GM12878 (cell line): ENCODE measurements around the gene PDCD11. TPM values are rescaled to one million over a fixed set of nuclear protein-coding genes. Genes with fewer than 3 reads are reported as not detected.
A peak's percentile ranks its signal among the peaks of the same experiment; 100 is the strongest.

Experiments used
- ATF2 ChIP-seq: IDR thresholded peaks from 2 replicates; pipeline ENCODE4 v1.6.1; 2012; ENCODE audit warnings: low read length, inconsistent platforms
- ATF7 ChIP-seq: fragments of 450-650 bp; IDR thresholded peaks from 2 replicates; pipeline ENCODE4 v1.6.1; 2016; ENCODE audit warnings: low read depth, mild to moderate bottlenecking
- BHLHE40 ChIP-seq, 2 experiments: fragments of 450-650 bp in 1 of 2; IDR thresholded peaks; 2 replicates each; pipeline ENCODE4 v1.6.1; 2011 to 2017; ENCODE audit warnings: low read depth in 2 of 2, borderline replicate concordance in 1 of 2, improper control_type of control experiment in 1 of 2, low read length in 1 of 2, mild to moderate bottlenecking in 1 of 2
- CHD4 ChIP-seq: fragments of 200-600 bp; sonication (generic); IDR thresholded peaks from 2 replicates; pipeline ENCODE4 v1.6.1; 2016; ENCODE audit warnings: mild to moderate bottlenecking
- CREM ChIP-seq: IDR thresholded peaks from 2 replicates; pipeline ENCODE4 v1.6.1; 2014; ENCODE audit warnings: antibody characterized with exemption, low read depth
- EED ChIP-seq: sonication (generic); IDR thresholded peaks from 2 replicates; pipeline ENCODE4 v1.6.1; 2016; ENCODE audit warnings: antibody characterized with exemption, low read depth
- EP300 ChIP-seq, 2 experiments: fragments of 150-350 bp in 1 of 2; IDR thresholded peaks; 2 replicates each; pipeline ENCODE4 v1.6.1; 2011 to 2012; ENCODE audit warnings: low read depth in 2 of 2, low read length in 2 of 2, borderline replicate concordance in 1 of 2, improper control_type of control experiment in 1 of 2, inconsistent platforms in 1 of 2; ENCODE audit not compliant: control insufficient read depth in 1 of 2
- ETV6 ChIP-seq, 2 experiments: fragments of 450-650 bp in 1 of 2; IDR thresholded peaks in 1 of 2; conservative IDR thresholded peaks in 1 of 2; 2 replicates each; pipeline ENCODE4 v1.6.1; 2014; ENCODE audit warnings: antibody characterized with exemption in 1 of 2, borderline replicate concordance in 1 of 2, low read depth in 1 of 2, mild to moderate bottlenecking in 1 of 2, moderate library complexity in 1 of 2
- HDAC6 ChIP-seq: fragments of 200-600 bp; sonication (generic); IDR thresholded peaks from one replicate; pipeline ENCODE4 v1.8.0; 2017; ENCODE audit warnings: antibody characterized with exemption; ENCODE audit not compliant: unreplicated experiment
- JUND ChIP-seq: IDR thresholded peaks from 2 replicates; pipeline ENCODE4 v1.6.1; 2012; ENCODE audit warnings: low read depth, mild to moderate bottlenecking, low read length, improper control_type of control experiment, moderate library complexity
- KLF5 ChIP-seq: fragments of 450-650 bp; IDR thresholded peaks from 2 replicates; pipeline ENCODE4 v1.6.1; 2014; ENCODE audit warnings: mild to moderate bottlenecking; ENCODE audit not compliant: partially characterized antibody
- MYB ChIP-seq: fragments of 150-350 bp; IDR thresholded peaks from 2 replicates; pipeline ENCODE4 v1.6.1; 2014; ENCODE audit warnings: mild to moderate bottlenecking, low read depth, low read length, borderline replicate concordance
- NRF1 ChIP-seq: conservative IDR thresholded peaks from 2 replicates; pipeline ENCODE4 v1.6.1; 2011; ENCODE audit warnings: mild to moderate bottlenecking, low read depth, low read length, improper control_type of control experiment
- SP1 ChIP-seq: IDR thresholded peaks from one replicate; pipeline ENCODE4 v1.6.1; 2011; ENCODE audit warnings: low read depth, low read length
- SPI1 ChIP-seq: IDR thresholded peaks from 2 replicates; pipeline ENCODE4 v1.6.1; 2011; ENCODE audit warnings: low read depth, mild to moderate bottlenecking, low read length, moderate library complexity, borderline replicate concordance; ENCODE audit not compliant: insufficient read depth
- SREBF2 ChIP-seq: IDR thresholded peaks from 2 replicates; pipeline ENCODE4 v1.6.1; 2012; ENCODE audit warnings: mild to moderate bottlenecking, low read length
- SUZ12 ChIP-seq: fragments of 200-600 bp; sonication (generic); IDR thresholded peaks from one replicate; pipeline ENCODE4 v1.6.1; 2018; ENCODE audit warnings: antibody characterized with exemption, mild to moderate bottlenecking; ENCODE audit not compliant: unreplicated experiment
- TAF1 ChIP-seq: IDR thresholded peaks from 2 replicates; pipeline ENCODE4 v1.6.1; 2011; ENCODE audit warnings: mild to moderate bottlenecking, low read depth, low read length, borderline replicate concordance
- WRNIP1 ChIP-seq: IDR thresholded peaks from 2 replicates; pipeline ENCODE4 v1.6.1; 2011; ENCODE audit warnings: low read depth, low read length, improper control_type of control experiment, borderline replicate concordance
- ZNF217 ChIP-seq: fragments of 450-650 bp; IDR thresholded peaks from 2 replicates; pipeline ENCODE4 v1.6.1; 2017; ENCODE audit warnings: antibody characterized with exemption, mild to moderate bottlenecking
- ZSCAN29 ChIP-seq: fragments of 450-650 bp; IDR thresholded peaks from 2 replicates; pipeline ENCODE4 v1.6.1; 2017; ENCODE audit warnings: mild to moderate bottlenecking, moderate library complexity
- polyA plus RNA-seq, 11 experiments: library from polyadenylated mRNA; depleted of rRNA in 4 of 11; unstranded in 6 of 11; stranded (reverse) in 5 of 11; fragments of >200 nt; fragmentation: Nextera tagmentation in 4 of 11; fragmentation: Illumina TruSeq in 1 of 11; extraction: Ambion mirVana in 4 of 11; extraction: Trizol in 1 of 11; gene quantifications; 1 replicate in 1 of 11; 2 replicates in 10 of 11; pipeline versions ENCODE4 v1.2.1 to v1.2.3, GENCODE V29; 2011 to 2016; ENCODE audit warnings: inconsistent platforms in 2 of 11, missing spikeins in 2 of 11, low read depth in 1 of 11
- total RNA-seq, 4 experiments: library from RNA; depleted of rRNA in 3 of 4; stranded (reverse); fragments of >200 nt in 3 of 4; fragmentation: Illumina TruSeq in 1 of 4; extraction: Trizol in 1 of 4; gene quantifications; 2 replicates each; pipeline versions ENCODE4 v1.2.1 to v1.2.3, GENCODE V29; 2013 to 2021
- TF ChIP-seq, protein P1 (sequence below): fragments of 450-650 bp; IDR thresholded peaks from 2 replicates; pipeline ENCODE4 v1.6.1; 2016; ENCODE audit warnings: mild to moderate bottlenecking
- TF ChIP-seq, protein P2 (sequence below): fragments of 450-650 bp; IDR thresholded peaks from 2 replicates; pipeline ENCODE4 v1.6.1; 2017; ENCODE audit warnings: antibody characterized with exemption, mild to moderate bottlenecking, moderate library complexity

PDCD11 gene
- total and polyA plus RNA-seq, 10 of the 15 experiments (the other 5 are each of a cell fraction or from before 2014, with no cell fraction given), result 13.9 to 69.7 (median 44.8) TPM

GRCh38 chr10:103396067-103396788 lies at the start of gene PDCD11, which contains the start of gene ATP5MK (continued):
- TF ChIP-seq BHLHE40 (IDR thresholded peaks at IDR 0.05; ENCODE audit: borderline replicate concordance in 1 of 2, low read depth in 2 of 2, low read length in 1 of 2), result peak; percentile 84 to 90
- no peak for TF ChIP-seq NRF1
- TF ChIP-seq, protein P1, sequence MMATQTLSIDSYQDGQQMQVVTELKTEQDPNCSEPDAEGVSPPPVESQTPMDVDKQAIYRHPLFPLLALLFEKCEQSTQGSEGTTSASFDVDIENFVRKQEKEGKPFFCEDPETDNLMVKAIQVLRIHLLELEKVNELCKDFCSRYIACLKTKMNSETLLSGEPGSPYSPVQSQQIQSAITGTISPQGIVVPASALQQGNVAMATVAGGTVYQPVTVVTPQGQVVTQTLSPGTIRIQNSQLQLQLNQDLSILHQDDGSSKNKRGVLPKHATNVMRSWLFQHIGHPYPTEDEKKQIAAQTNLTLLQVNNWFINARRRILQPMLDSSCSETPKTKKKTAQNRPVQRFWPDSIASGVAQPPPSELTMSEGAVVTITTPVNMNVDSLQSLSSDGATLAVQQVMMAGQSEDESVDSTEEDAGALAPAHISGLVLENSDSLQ, result peak; percentile 86
- peak; percentile 65; the same call in 1 of the 2 replicates for TF ChIP-seq SREBF2
- peak; percentile 76 for TF ChIP-seq KLF5
- no peak for TF ChIP-seq SUZ12
- TF ChIP-seq WRNIP1, result 0 out of 2 replicates have a peak, but pooled peaks have one; percentile 92
- peak; percentile 89 for TF ChIP-seq CREM
- no peak for TF ChIP-seq MYB
- TF ChIP-seq TAF1, result peak; percentile 88
- TF ChIP-seq ZNF217, result no peak
- 0 out of 2 replicates have a peak, but pooled peaks have one; percentile 11 for TF ChIP-seq EED
- peak in 1 of 2 experiments; percentile 40; a peak in 1 of 4 replicates for TF ChIP-seq EP300 (IDR thresholded peaks at IDR 0.05; ENCODE audit: borderline replicate concordance in 1 of 2, control insufficient read depth in 1 of 2, low read depth in 2 of 2, low read length in 2 of 2)
- TF ChIP-seq SP1, result peak; percentile 71
- no peak for TF ChIP-seq CHD4
- peak; percentile 20; the same call in 1 of the 2 replicates for TF ChIP-seq SPI1
- TF ChIP-seq JUND, result 0 out of 2 replicates have a peak, but pooled peaks have one; percentile 9
- TF ChIP-seq ETV6 (conservative IDR thresholded peaks at IDR 0.05 in 1 of 2, IDR thresholded peaks at IDR 0.05 in 1 of 2; ENCODE audit: borderline replicate concordance in 1 of 2, low read depth in 1 of 2), result no peak
- no peak for TF ChIP-seq ATF2
- TF ChIP-seq, protein P2, sequence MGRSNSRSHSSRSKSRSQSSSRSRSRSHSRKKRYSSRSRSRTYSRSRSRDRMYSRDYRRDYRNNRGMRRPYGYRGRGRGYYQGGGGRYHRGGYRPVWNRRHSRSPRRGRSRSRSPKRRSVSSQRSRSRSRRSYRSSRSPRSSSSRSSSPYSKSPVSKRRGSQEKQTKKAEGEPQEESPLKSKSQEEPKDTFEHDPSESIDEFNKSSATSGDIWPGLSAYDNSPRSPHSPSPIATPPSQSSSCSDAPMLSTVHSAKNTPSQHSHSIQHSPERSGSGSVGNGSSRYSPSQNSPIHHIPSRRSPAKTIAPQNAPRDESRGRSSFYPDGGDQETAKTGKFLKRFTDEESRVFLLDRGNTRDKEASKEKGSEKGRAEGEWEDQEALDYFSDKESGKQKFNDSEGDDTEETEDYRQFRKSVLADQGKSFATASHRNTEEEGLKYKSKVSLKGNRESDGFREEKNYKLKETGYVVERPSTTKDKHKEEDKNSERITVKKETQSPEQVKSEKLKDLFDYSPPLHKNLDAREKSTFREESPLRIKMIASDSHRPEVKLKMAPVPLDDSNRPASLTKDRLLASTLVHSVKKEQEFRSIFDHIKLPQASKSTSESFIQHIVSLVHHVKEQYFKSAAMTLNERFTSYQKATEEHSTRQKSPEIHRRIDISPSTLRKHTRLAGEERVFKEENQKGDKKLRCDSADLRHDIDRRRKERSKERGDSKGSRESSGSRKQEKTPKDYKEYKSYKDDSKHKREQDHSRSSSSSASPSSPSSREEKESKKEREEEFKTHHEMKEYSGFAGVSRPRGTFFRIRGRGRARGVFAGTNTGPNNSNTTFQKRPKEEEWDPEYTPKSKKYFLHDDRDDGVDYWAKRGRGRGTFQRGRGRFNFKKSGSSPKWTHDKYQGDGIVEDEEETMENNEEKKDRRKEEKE, result no peak
- no peak for TF ChIP-seq ZSCAN29
- TF ChIP-seq ATF7, result peak; percentile 48
- no peak for TF ChIP-seq HDAC6
